SK-N-SH (cell line): ENCODE data around the gene ADD2. TPM values are rescaled to one million over a fixed set of nuclear protein-coding genes. Genes with fewer than 3 reads are reported as not detected.

Experiments
- CTCF ChIA-PET: fragments of 300-600, 350-600 bp; formaldehyde crosslinking; extraction: SDS; loops from one replicate; lab custom pipeline; 2021; lab: Yijun Ruan, JAX
- POLR2A ChIA-PET: fragments of 350-600 bp; sonication (Branson Sonifier 250); formaldehyde crosslinking; extraction: SDS; loops from one replicate; lab custom pipeline; 2020; ENCODE audit warnings: antibody characterized with exemption, inconsistent platforms; lab: Yijun Ruan, JAX
- DNase-seq: peaks from one replicate; pipeline ENCODE4 v3.0.0; 2012
- H2AFZ ChIP-seq: fragments of 200-600 bp; sonication (generic); 2 replicates; pipeline ENCODE4 v1.8.1; 2016; ENCODE audit warnings: antibody characterized with exemption, mild to moderate bottlenecking, low read depth
- H3F3A ChIP-seq: fragments of 200-600 bp; sonication (generic); replicated peaks from 2 replicates; pipeline ENCODE3; 2016; ENCODE audit warnings: antibody characterized with exemption, mild to moderate bottlenecking; ENCODE audit not compliant: insufficient read depth
- H3K27ac ChIP-seq, 2 experiments: fragments of 200-500 bp in 1 of 2; fragments of 200-600 bp in 1 of 2; sonication (Bioruptor generic) in 1 of 2; sonication (generic), shearing (Covaris generic) in 1 of 2; 2 replicates each; pipeline versions ENCODE4 v1.5.1 to v1.6.1; 2014 to 2016; ENCODE audit warnings: low read depth in 2 of 2, inconsistent platforms in 1 of 2, low read length in 1 of 2, mild to moderate bottlenecking in 1 of 2, mixed read lengths in 1 of 2
- H3K27me3 ChIP-seq: fragments of 200-600 bp; sonication (generic), shearing (Covaris generic); 2 replicates; pipeline ENCODE4 v1.6.1; 2016; ENCODE audit warnings: mixed run types; ENCODE audit not compliant: insufficient read depth
- H3K36me3 ChIP-seq, 2 experiments: fragments of 200-500 bp in 1 of 2; fragments of 200-600 bp in 1 of 2; sonication (Bioruptor generic) in 1 of 2; sonication (generic) in 1 of 2; replicated peaks in 1 of 2; 2 replicates each; pipeline versions ENCODE3 to v1.5.1; 2014 to 2016; ENCODE audit warnings: low read length in 1 of 2, mild to moderate bottlenecking in 1 of 2; ENCODE audit not compliant: insufficient read depth in 2 of 2, control insufficient read depth in 1 of 2
- H3K4me1 ChIP-seq, 2 experiments: fragments of 200-500 bp in 1 of 2; fragments of 200-600 bp in 1 of 2; sonication (Bioruptor generic) in 1 of 2; sonication (generic), shearing (Covaris generic) in 1 of 2; 2 replicates each; pipeline versions ENCODE4 v1.5.1 to v1.6.1; 2014 to 2016; ENCODE audit warnings: low read depth in 1 of 2, low read length in 1 of 2, mixed run types in 1 of 2; ENCODE audit not compliant: insufficient read depth in 2 of 2, control insufficient read depth in 1 of 2
- H3K4me2 ChIP-seq: fragments of 200-600 bp; sonication (generic), shearing (Covaris generic); 2 replicates; pipeline ENCODE4 v1.6.1; 2017; ENCODE audit warnings: mixed run types
- H3K4me3 ChIP-seq, 2 experiments: fragments of 200-500 bp in 1 of 2; fragments of 200-600 bp in 1 of 2; sonication (Bioruptor generic) in 1 of 2; sonication (generic), shearing (Covaris generic) in 1 of 2; 2 replicates each; pipeline versions ENCODE4 v1.5.1 to v1.8.1; 2014 to 2016; ENCODE audit warnings: low read depth in 2 of 2, inconsistent platforms in 1 of 2, low read length in 1 of 2, mild to moderate bottlenecking in 1 of 2, mixed read lengths in 1 of 2, moderate library complexity in 1 of 2
- H3K79me2 ChIP-seq: fragments of 200-600 bp; sonication (generic); 2 replicates; pipeline ENCODE4 v1.8.1; 2017; ENCODE audit warnings: mild to moderate bottlenecking; ENCODE audit not compliant: insufficient read depth
- H3K9ac ChIP-seq: fragments of 200-600 bp; sonication (generic); 2 replicates; pipeline ENCODE4 v1.6.1; 2017; ENCODE audit warnings: mixed run types
- H3K9me2 ChIP-seq: fragments of 200-600 bp; sonication (generic); 2 replicates; pipeline ENCODE4 v1.6.1; 2017; ENCODE audit warnings: mixed run types
- H3K9me3 ChIP-seq: fragments of 200-600 bp; sonication (generic); 2 replicates; pipeline ENCODE4 v1.6.1; 2017; ENCODE audit warnings: mixed run types, mild to moderate bottlenecking, moderate library complexity
- H4K20me1 ChIP-seq: fragments of 200-600 bp; sonication (generic); 2 replicates; pipeline ENCODE4 v1.6.1; 2017; ENCODE audit warnings: mild to moderate bottlenecking, mixed run types; ENCODE audit not compliant: insufficient read depth
- CHD2 ChIP-seq: fragments of 150-350 bp; IDR thresholded peaks from 2 replicates; pipeline ENCODE4 v1.6.1; 2018; ENCODE audit warnings: low read length; ENCODE audit not compliant: partially characterized antibody
- CTCF ChIP-seq: fragments of 200-600 bp; sonication (generic); IDR thresholded peaks from 2 replicates; pipeline ENCODE4 v1.6.1; 2017; ENCODE audit warnings: antibody characterized with exemption, mild to moderate bottlenecking, moderate library complexity
- ELF1 ChIP-seq: IDR thresholded peaks from 2 replicates; pipeline ENCODE4 v1.4.0; 2012
- EZH2phosphoT487 ChIP-seq: fragments of 200-600 bp; sonication (generic); IDR thresholded peaks from 2 replicates; pipeline ENCODE4 v1.6.1; 2017; ENCODE audit warnings: low read depth, mixed run types, mild to moderate bottlenecking, antibody characterized with exemption, moderate library complexity, borderline replicate concordance
- FOXJ3 ChIP-seq: sonication (generic); formaldehyde crosslinking; IDR thresholded peaks from 2 replicates; pipeline ENCODE4 v1.5.1; 2020; ENCODE audit warnings: mild to moderate bottlenecking, missing genetic modification reagents
- GABPA ChIP-seq: IDR thresholded peaks from 2 replicates; pipeline ENCODE4 v1.4.0; 2012; ENCODE audit warnings: low read depth, mild to moderate bottlenecking
- IRF3 ChIP-seq: fragments of 150-350 bp; IDR thresholded peaks from 2 replicates; pipeline ENCODE4 v1.6.1; 2016; ENCODE audit warnings: mild to moderate bottlenecking, low read depth, low read length
- NRF1 ChIP-seq: IDR thresholded peaks from 2 replicates; pipeline ENCODE4 v1.6.1; 2012; ENCODE audit warnings: low read depth, mild to moderate bottlenecking, low read length
- PBX3 ChIP-seq: IDR thresholded peaks from 2 replicates; pipeline ENCODE4; 2012
- RAD21 ChIP-seq: IDR thresholded peaks from 2 replicates; pipeline ENCODE4 v1.6.1; 2012; ENCODE audit warnings: mild to moderate bottlenecking, low read length
- RCOR1 ChIP-seq: fragments of 150-350 bp; IDR thresholded peaks from 2 replicates; pipeline ENCODE4 v1.6.1; 2017; ENCODE audit warnings: antibody characterized with exemption, low read length
- REST ChIP-seq: IDR thresholded peaks from 2 replicates; pipeline ENCODE4 v1.6.1; 2012; ENCODE audit warnings: mild to moderate bottlenecking, low read depth, low read length, moderate library complexity
- RFX5 ChIP-seq: IDR thresholded peaks from 2 replicates; pipeline ENCODE4 v1.6.1; 2012; ENCODE audit warnings: mild to moderate bottlenecking, improper control_type of control experiment, low read length
- RXRA ChIP-seq: IDR thresholded peaks from 2 replicates; pipeline ENCODE4 v1.4.0; 2012; ENCODE audit warnings: low read depth, mild to moderate bottlenecking, borderline replicate concordance
- SIN3A ChIP-seq: IDR thresholded peaks from 2 replicates; pipeline ENCODE4 v1.6.1; 2012; ENCODE audit warnings: low read depth, mild to moderate bottlenecking, low read length, moderate library complexity, borderline replicate concordance
- SMC3 ChIP-seq: IDR thresholded peaks from 2 replicates; pipeline ENCODE4 v1.6.1; 2012; ENCODE audit warnings: low read depth, low read length, improper control_type of control experiment
- TAF1 ChIP-seq: IDR thresholded peaks from 2 replicates; pipeline ENCODE4 v1.6.1; 2012; ENCODE audit warnings: low read depth, mild to moderate bottlenecking, low read length, moderate library complexity, borderline replicate concordance
- TCF12 ChIP-seq: IDR thresholded peaks from 2 replicates; pipeline ENCODE4 v1.4.0; 2012
- USF1 ChIP-seq: IDR thresholded peaks from 2 replicates; pipeline ENCODE4 v1.4.0; 2012; ENCODE audit warnings: low read depth, borderline replicate concordance
- WGBS: methylation state at CpG from one replicate; pipeline ENCODE4 v1.1.6; 2017; ENCODE audit warnings: low lambda C conversion rate; 5-methylcytosine and 5-hydroxymethylcytosine counted together
- polyA plus RNA-seq, 3 experiments: library from polyadenylated mRNA; depleted of rRNA; stranded (reverse); fragments of >200 nt; gene quantifications; 2 replicates each; pipeline ENCODE4 v1.2.3, GENCODE V29; 2012

The ADD2 gene
- polyA plus RNA-seq, 1 of the 3 experiments (the other 2 are of a cell fraction), result 0.30 TPM

GRCh38 chr2:70684846-70685622, 83.0 kb downstream of the ADD2 start:
- DNase-seq, result no peak
- WGBS, result 60% methylated on average over 4 of the region's 4 CpGs

More at GRCh38 chr2:70684846-70685622, 83.0 kb downstream of the ADD2 start:
- H3K79me2 ChIP-seq, result no peaks in the 10 kb centered on the region
- H3K4me1 ChIP-seq, result peaks cover 0 to 2% of the 10 kb centered on the region in 2 experiments; a peak in 2 of 4 replicates
- no peak overlapping the region for H3K9ac ChIP-seq
- no peak overlapping the region for H3K27ac ChIP-seq
- no peaks in the 10 kb centered on the region for H3K27me3 ChIP-seq
- H3K4me3 ChIP-seq, result no peak overlapping the region
- H2AFZ ChIP-seq, result no peak overlapping the region
- no peaks in the 10 kb centered on the region for H3K9me3 ChIP-seq
- TF ChIP-seq USF1 (no peak), RXRA (no peak), PBX3 (no peak), RFX5 (no peak), TAF1 (no peak), RAD21 (no peak), RCOR1 (no peak), EZH2phosphoT487 (no peak), ELF1 (no peak), SMC3 (no peak), REST (no peak), TCF12 (no peak), SIN3A (no peak), CTCF (no peak), GABPA (no peak), IRF3 (no peak), NRF1 (no peak), FOXJ3 (CRISPR knock-in tag) (no peak), CHD2 (no peak)
- H3K9me2 ChIP-seq, result no peaks in the 10 kb centered on the region
- no peak overlapping the region for H3K4me2 ChIP-seq
- no peaks in the 10 kb centered on the region for H4K20me1 ChIP-seq
- ChIA-PET CTCF (interaction anchor here (0.7 to 1.6 kb wide), 3 partner anchors 83 to 383 kb away, joined by 3 to 4 read pairs (median 4); partner anchors contain the start of genes ADD2 and FAM136A), POLR2A (interaction anchor here (1.0 kb wide), 1 partner anchor 9 kb away, joined by 3 read pairs; no protein-coding TSS in a partner anchor)
- H3F3A ChIP-seq, result no peaks in the 10 kb centered on the region
- H3K36me3 ChIP-seq, result no peaks in the 10 kb centered on the region
